C4-2B (cell line): ENCODE measurements around the gene PPP1R15B.

Experiments used
- CTCF ChIP-seq: fragments of 450-650 bp; conservative IDR thresholded peaks from 2 replicates; pipeline ENCODE4 v1.5.1; 2017; ENCODE audit warnings: mild to moderate bottlenecking
- ZFX ChIP-seq: fragments of 450-650 bp; IDR thresholded peaks from 2 replicates; pipeline ENCODE4 v1.6.1; 2017

DNA sequence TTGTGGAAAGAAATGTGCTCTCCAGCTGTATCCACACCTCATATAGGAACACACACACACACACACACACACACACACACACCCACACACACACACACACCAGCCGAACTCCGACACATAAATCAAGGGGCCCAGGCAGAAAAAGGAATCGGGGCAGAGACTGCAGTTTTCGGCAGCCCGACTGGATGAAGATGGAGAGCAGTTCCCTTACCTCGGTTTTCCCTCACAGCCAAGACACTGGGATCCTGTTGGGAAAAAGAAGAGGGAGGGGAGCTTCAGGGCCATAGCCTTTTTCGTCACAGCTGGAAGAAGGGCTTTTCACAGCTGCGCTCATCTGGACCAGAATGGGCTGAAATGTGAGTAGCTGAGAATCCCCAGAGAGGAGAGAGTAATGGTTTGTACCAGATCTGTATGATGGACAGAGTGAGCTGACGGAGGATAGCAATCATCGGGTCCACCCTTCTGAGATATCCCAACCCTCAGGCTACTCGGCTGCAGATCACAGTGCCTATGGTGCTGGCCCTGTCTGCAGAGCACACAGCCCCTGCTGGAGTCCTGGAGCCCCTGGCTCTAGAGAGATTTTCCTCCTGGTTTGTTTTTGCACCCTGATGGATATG is 45.3 kb upstream of the PPP1R15B start:
- TF ChIP-seq CTCF (no peak), ZFX (no peak)
